HUES48 (cell line): Measurements from ENCODE around the gene FAM13A.

ENCODE experiments used
- H3K27ac ChIP-seq: one replicate; pipeline ENCODE4 v1.7.0; 2013; ENCODE audit warnings: low read depth, low read length, inconsistent platforms
- H3K27me3 ChIP-seq: 2 replicates; pipeline ENCODE4 v1.6.1; 2013; ENCODE audit warnings: mild to moderate bottlenecking, low read length; ENCODE audit not compliant: control insufficient read depth, insufficient read depth
- H3K36me3 ChIP-seq: 2 replicates; pipeline ENCODE4 v1.6.1; 2013; ENCODE audit warnings: low read length; ENCODE audit not compliant: control insufficient read depth, insufficient read depth
- H3K4me1 ChIP-seq: 2 replicates; pipeline ENCODE4 v1.6.1; 2013; ENCODE audit warnings: mild to moderate bottlenecking, low read length; ENCODE audit not compliant: control insufficient read depth, insufficient read depth
- H3K4me3 ChIP-seq: 2 replicates; pipeline ENCODE4 v1.5.1; 2013; ENCODE audit warnings: mild to moderate bottlenecking, low read depth, low read length
- H3K9ac ChIP-seq: 2 replicates; pipeline ENCODE4 v1.6.1; 2013; ENCODE audit warnings: mild to moderate bottlenecking, low read depth, low read length, moderate library complexity
- H3K9me3 ChIP-seq: 2 replicates; pipeline ENCODE4 v1.6.1; 2013; ENCODE audit warnings: low read length; ENCODE audit not compliant: control insufficient read depth, insufficient read depth

The FAM13A gene

DNA sequence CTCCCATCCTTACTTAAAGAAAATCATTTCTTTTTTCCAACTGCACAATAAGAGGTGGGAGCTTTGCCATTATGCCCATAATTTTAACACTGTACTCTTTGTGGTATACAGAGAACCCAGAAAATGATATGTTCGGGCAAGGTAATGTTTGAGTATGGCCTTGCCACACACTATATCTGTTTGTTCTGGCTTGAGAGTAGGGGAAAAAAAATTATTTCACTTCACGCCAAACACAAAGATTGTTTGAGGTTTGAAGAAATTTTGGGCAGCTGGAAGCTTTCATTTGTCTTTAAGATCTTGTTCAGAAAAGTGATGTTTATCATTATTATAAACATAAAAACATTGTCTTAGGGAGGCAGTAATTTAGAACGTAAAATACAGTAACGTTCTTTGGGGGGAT, 244.0 kb downstream of the FAM13A start:
- H3K27me3 ChIP-seq, result no peaks in the 10 kb centered on the region
- H3K4me3 ChIP-seq, result no peak overlapping the region
- no peak overlapping the region for H3K9ac ChIP-seq
- H3K9me3 ChIP-seq, result no peaks in the 10 kb centered on the region
- H3K36me3 ChIP-seq, result no peaks in the 10 kb centered on the region
- H3K27ac ChIP-seq, result no peak overlapping the region
- peaks cover 12% of the 10 kb centered on the region; the same call in 1 of the 2 replicates for H3K4me1 ChIP-seq

GRCh38 chr4:88812420-88812819, 244.6 kb downstream of the FAM13A start:
- Histone ChIP-seq H3K4me3 (no peak overlapping the region), H3K27me3 (no peaks in the 10 kb centered on the region), H3K9me3 (no peaks in the 10 kb centered on the region), H3K4me1 (peaks cover 12% of the 10 kb centered on the region; the same call in 1 of the 2 replicates), H3K9ac (no peak overlapping the region), H3K27ac (no peak overlapping the region), H3K36me3 (no peaks in the 10 kb centered on the region)

DNA sequence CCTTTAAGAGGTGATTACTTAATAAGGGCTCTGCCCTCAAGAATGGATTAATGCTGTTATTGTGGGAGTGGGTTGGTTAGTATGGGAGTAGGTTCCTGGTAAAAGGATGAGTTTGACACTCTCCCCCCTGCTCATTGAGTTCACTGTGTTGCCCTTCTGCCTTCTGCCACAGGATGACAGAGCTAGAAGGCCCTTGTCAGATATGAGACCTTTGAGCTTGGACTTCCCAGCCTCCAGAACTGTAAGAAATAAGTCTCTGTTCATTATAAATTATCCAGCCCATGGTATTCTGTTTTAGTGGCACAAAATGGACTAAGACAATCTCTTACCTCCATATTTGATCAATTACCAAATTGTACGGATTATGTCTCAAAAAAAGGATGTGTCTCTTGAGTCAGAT, 245.1 kb downstream of the FAM13A start:
- no peaks in the 10 kb centered on the region for H3K36me3 ChIP-seq
- no peaks in the 10 kb centered on the region for H3K27me3 ChIP-seq
- no peak overlapping the region for H3K9ac ChIP-seq
- H3K27ac ChIP-seq, result no peak overlapping the region
- H3K4me3 ChIP-seq, result no peak overlapping the region
- H3K4me1 ChIP-seq, result peaks cover 12% of the 10 kb centered on the region; the same call in 1 of the 2 replicates
- no peaks in the 10 kb centered on the region for H3K9me3 ChIP-seq

DNA sequence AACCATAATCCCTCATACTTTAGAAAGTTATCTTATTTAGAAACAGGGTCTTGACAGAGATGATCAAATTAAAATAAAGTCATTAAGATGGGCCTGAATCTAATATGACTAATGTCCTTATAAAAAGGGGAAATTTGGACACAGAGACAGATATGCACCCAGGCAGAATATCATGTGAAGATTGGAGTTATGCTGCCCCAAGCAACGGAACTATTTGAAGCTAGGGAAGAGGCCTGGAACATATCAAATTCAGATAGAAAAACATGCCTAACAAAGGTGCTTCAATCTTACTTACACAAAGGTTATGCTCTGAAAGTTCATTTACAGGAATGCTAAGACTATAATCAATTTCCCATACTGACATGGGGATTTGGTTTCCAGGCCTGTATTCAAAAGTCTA, 246.7 kb downstream of the FAM13A start:
- Histone ChIP-seq H3K27me3 (no peaks in the 10 kb centered on the region), H3K36me3 (no peaks in the 10 kb centered on the region), H3K4me1 (peaks cover 12% of the 10 kb centered on the region; the same call in 1 of the 2 replicates), H3K27ac (no peak overlapping the region), H3K9ac (no peak overlapping the region), H3K9me3 (no peaks in the 10 kb centered on the region), H3K4me3 (no peak overlapping the region)

DNA sequence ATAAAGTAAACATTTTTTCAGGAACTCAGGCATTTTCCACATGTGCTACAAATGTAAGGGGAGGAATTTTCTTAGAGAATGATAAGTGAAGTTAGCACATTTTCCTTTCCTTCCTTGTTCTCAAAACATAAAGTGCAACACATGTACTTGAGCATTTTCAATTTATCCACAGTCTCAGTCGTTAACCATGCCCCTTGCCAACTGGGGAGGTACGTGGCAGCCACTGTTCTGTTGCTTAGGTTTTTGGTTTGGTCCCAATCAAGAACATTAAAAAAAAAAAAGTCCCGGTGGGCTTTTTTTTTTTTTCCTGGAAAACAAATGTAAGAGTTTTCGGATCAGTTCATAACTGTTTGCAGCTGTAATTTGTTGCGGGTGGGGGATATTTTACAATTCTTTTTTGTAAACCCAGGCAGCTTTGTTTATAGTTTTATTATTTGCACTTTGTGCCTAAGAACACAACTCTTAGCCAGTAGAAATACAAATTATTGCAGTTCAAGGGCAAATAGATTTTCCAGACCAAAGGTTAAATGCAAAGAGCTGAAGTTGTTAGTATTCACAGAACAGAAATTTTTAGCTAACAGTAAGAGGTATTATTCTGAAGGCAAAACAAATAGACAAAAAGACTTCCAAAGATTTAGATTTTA, 247.3 kb downstream of the FAM13A start:
- H3K9ac ChIP-seq, result no peak overlapping the region
- H3K4me1 ChIP-seq, result peaks cover 8% of the 10 kb centered on the region; the same call in 1 of the 2 replicates
- no peak overlapping the region for H3K4me3 ChIP-seq
- no peaks in the 10 kb centered on the region for H3K9me3 ChIP-seq
- no peaks in the 10 kb centered on the region for H3K36me3 ChIP-seq
- H3K27ac ChIP-seq, result no peak overlapping the region
- H3K27me3 ChIP-seq, result no peaks in the 10 kb centered on the region

DNA sequence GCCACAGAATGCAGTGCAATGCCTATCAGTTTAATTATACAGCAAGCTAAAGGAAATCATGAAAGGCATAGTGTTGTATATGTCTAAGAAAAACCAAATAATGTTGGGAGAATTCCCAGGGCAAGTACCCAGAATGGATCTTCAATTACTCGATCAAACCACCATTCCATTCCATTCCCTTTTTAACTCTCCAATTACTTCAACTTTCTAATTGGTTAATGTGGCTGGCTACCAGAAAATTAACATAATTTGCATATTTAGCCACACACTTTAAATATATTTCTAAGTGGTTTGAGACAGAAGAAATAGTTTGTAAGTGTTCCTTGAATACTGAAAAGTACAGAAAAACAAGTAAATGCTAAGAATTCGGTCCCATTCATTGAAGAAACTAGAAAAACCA, 247.9 kb downstream of the FAM13A start:
- Histone ChIP-seq H3K4me1 (peaks cover 8% of the 10 kb centered on the region; the same call in 1 of the 2 replicates), H3K4me3 (no peak overlapping the region), H3K36me3 (no peaks in the 10 kb centered on the region), H3K9ac (no peak overlapping the region), H3K27me3 (no peaks in the 10 kb centered on the region), H3K27ac (no peak overlapping the region), H3K9me3 (no peaks in the 10 kb centered on the region)

- Histone ChIP-seq H3K36me3 (no peaks in the 10 kb centered on the region), H3K4me1 (peaks cover 8% of the 10 kb centered on the region; the same call in 1 of the 2 replicates), H3K4me3 (no peak overlapping the region)
Measured at GRCh38 chr4:88807499-88807898, 249.5 kb downstream of the FAM13A start.

GRCh38 chr4:88804234-88804633, 252.8 kb downstream of the FAM13A start:
- H3K4me3 ChIP-seq, result no peak overlapping the region
- H3K9me3 ChIP-seq, result no peaks in the 10 kb centered on the region
- H3K27ac ChIP-seq, result no peak overlapping the region
- no peaks in the 10 kb centered on the region for H3K27me3 ChIP-seq
- no peaks in the 10 kb centered on the region for H3K36me3 ChIP-seq
- H3K9ac ChIP-seq, result no peak overlapping the region
- peaks cover 3% of the 10 kb centered on the region; the same call in 1 of the 2 replicates for H3K4me1 ChIP-seq

More at GRCh38 chr4:88807499-88807898, 249.5 kb downstream of the FAM13A start:
- Histone ChIP-seq H3K9ac (no peak overlapping the region), H3K9me3 (no peaks in the 10 kb centered on the region), H3K27me3 (no peaks in the 10 kb centered on the region), H3K27ac (no peak overlapping the region)

- Histone ChIP-seq H3K4me1 (no peaks in the 10 kb centered on the region), H3K36me3 (no peaks in the 10 kb centered on the region), H3K9ac (no peak overlapping the region), H3K27ac (no peak overlapping the region), H3K4me3 (no peak overlapping the region), H3K27me3 (no peaks in the 10 kb centered on the region), H3K9me3 (no peaks in the 10 kb centered on the region)
Measured at GRCh38 chr4:88803600-88804096, 253.3 kb downstream of the FAM13A start.

DNA sequence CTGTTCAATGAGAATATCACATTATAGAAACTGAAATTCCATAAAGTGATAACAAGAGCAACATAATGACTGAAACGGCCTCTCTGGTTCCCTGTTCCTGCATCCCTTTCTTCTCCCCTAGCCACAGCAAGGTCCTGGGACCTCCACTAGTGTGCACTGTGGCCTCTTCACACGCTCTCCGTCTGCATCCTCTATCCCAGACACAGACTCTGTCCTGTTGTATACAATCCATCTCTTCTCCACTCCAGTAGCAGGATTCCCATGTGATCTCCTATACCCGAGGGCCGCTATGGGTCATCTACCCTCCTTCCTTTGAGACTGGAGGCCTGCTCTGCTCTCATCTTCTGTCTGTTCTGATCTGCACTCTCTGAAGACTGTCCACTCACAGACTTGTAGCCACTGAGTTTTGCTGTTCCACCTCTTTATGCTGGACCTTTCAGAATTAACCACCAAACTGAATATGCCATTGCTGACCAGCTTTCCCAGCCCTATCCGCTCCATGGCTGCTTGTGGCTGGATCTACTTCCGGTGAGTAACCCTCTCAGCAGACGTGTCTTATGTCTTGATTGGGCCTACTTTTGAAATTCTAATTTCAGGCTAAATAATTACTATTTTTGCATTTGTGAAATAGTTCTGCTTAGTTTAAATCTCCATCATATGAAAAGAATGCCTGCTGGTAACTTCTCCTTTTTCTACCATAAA, 254.2 kb downstream of the FAM13A start:
- Histone ChIP-seq H3K36me3 (no peaks in the 10 kb centered on the region), H3K27me3 (no peaks in the 10 kb centered on the region), H3K27ac (no peak overlapping the region), H3K4me1 (no peaks in the 10 kb centered on the region), H3K9ac (no peak overlapping the region), H3K9me3 (no peaks in the 10 kb centered on the region), H3K4me3 (no peak overlapping the region)

DNA sequence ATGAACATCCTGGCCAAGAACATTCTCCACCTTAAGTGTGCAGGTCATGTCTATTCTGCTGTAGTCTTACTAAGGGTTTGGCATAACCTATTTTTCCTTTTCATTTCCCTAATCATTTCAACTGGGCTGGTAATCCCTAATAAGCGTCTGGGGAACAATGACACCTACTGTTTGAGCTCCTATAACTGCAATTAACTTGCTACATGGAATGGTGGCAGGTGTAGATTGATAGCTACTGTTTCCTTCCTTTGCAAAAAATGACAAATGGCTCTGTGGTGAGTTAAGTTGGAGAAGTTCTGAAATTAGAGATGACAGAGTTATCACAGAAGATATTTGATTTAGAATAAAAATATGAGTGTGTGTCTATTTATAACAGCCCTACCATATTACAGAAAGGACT, 254.8 kb downstream of the FAM13A start:
- H3K27ac ChIP-seq, result no peak overlapping the region
- H3K36me3 ChIP-seq, result no peaks in the 10 kb centered on the region
- no peaks in the 10 kb centered on the region for H3K4me1 ChIP-seq
- H3K27me3 ChIP-seq, result no peaks in the 10 kb centered on the region
- H3K4me3 ChIP-seq, result no peak overlapping the region
- H3K9me3 ChIP-seq, result no peaks in the 10 kb centered on the region
- H3K9ac ChIP-seq, result no peak overlapping the region
